Hepatocyte (in vitro differentiated cells): Measurements from ENCODE around the gene ZIC5.

Experiments used
- CTCF ChIP-seq: fragments of 200-600 bp; sonication (generic); IDR thresholded peaks from 2 replicates; pipeline ENCODE4 v1.5.1; 2016; ENCODE audit warnings: antibody characterized with exemption, mild to moderate bottlenecking; ENCODE audit not compliant: poor library complexity
- EZH2 ChIP-seq: fragments of 200-600 bp; sonication (generic); IDR thresholded peaks from 2 replicates; pipeline ENCODE4 v1.6.1; 2016; ENCODE audit warnings: antibody characterized with exemption, mild to moderate bottlenecking, borderline replicate concordance

DNA sequence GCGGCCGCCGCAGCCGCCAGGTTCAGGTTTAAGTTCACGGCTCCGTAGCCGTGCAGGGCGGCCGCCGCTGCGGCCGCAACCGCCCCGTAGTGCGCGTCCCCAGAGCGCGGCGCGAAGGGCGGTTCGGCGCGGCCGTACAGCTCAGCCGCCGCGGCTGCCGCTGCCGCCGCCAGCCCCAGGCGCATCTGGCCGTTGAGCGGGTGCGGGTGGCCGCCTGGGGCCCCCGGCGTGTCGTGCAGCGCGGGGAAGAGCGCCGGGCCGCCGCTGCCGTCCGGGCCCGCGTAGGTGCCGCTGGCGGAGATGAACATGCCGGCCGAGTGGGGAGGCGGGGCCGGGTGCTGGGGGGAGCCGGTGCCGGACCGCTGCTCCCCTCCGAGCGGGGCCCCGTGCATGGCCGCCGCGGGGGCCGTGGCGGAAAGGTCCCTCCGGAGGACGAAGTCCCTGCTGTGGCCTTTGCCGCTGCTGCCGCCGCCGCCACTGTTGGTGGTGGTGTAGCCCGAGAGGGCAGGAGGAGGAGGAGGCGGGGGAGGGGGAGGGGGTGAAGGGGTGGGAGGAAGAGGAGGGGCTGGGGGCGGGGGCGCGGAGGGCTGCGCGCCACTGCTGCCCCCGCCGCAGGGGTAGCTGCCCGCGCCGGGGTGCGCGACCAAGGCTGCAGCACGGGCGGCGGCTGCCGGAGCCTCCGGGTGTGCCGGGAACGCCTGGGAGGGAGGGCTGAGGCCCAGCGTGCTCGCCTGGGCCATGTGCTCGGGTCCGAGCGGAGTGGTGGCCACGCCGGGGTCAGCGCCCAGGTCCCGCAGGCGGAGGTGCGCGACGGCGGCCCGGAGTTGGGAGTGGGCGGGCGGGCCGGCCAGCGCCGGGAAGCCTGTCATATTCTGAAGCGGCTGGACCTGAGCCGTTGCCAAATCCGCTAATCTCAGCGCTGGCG lies 654 bp downstream of the ZIC5 start:
- TF ChIP-seq CTCF (no peak), EZH2 (no peak)
